Measurements from ENCODE around the gene EXOSC7.
A peak's percentile ranks its signal among the peaks of the same experiment; 100 is the strongest.
"Not testable (repeated sequence)": the region's sequence is repeated elsewhere in the genome, so short reads cannot be mapped to it uniquely, and the experiment has no call there.

The EXOSC7 gene

GRCh38 chr3:45027441-45027840 is 51.4 kb downstream of the EXOSC7 start:
- no peak for DNase-seq

- DNase-seq, result no peak
Measured at GRCh38 chr3:45029216-45029615, 53.2 kb downstream of the EXOSC7 start.

DNA sequence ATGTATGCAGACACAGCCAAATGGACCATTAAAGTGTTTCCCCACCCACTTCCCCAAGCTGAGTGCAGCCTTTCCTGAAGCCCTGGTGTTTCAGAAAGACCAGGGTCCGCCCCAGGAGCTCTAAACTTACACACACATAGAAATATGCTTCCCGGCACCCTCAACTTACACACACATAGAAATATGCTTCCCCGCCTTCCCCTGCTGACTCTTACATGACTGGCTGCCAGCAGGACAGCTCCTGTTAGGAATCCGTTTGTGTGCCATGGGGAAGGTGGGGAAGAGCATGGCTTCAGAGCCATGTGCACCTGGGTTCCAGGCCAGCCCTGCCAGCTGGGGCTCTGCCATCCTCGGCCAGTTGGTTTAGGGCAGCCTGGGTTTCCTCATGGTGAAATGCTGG is 53.6 kb downstream of the EXOSC7 start:
- no peak for DNase-seq

DNA sequence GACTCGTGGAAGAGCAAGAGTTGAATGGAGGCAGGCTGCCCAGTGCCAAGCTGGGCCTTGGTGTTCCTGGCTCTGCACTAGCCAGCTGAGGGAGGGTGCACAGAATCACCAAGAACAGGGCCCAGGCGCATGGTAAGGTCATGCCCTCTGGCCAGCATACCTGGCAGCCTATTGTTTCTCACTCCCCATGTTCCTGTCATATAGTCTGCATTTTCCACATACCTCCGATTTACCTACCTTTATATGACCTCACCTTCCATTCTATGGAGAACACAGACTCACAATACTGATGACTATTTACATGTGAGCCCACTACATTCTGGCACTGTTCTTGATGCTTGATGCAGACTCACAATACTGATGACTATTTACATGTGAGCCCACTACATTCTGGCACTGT is 55.5 kb downstream of the EXOSC7 start:
- no peak for DNase-seq

DNA sequence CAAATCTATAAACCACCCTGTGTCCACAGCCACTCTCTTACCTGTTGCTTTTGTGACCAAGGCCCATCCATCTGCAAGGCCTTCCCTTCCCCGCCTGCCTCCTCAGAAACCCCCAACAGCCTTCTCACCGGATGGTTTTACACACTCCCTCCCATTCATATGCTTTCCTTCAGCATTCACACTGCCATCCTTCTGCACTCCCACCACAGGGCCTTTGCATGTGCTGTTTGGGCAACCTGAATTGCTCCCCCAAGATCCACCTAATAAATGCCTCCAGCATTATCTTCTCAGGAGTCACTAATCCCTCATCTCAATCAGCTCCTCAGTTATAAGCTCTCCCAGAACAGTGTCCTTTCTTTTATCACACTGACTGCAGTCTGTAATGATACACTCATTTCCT is 56.1 kb downstream of the EXOSC7 start:
- no peak for DNase-seq

GRCh38 chr3:45033791-45034190 is 57.7 kb downstream of the EXOSC7 start:
- no peak for DNase-seq

DNA sequence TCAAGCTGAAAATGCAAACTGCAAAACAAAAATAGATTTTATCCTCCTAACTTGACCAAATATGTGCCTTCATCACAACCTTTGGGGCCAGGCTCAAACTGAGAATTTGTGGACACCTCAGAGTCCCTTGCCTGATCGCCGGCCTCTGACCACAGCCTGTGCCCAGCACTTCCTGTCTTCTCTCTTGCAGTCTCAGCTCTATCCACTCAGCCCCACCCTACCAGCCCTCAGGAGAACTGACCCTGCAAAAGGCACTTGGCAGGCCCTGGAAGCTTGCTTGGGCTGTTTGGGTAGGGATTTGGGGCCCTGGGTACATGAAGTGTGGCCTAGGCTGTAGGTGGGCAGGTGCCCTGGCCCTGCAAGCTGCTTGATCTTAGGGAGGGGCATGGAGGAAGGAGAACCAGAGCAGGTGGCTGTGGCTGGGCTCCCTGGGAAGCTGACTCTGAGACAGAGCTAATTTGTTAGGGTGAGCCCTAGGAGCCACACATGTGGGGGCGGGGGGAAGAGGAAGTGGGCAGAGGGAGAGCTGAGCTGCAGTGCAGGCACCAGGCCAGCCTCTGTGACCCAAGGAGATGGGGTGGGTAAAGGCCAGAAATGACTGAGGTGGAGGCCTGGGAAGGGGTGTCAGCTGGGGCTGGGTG is 58.7 kb downstream of the EXOSC7 start:
- DNase-seq, result peak; percentile 26

GRCh38 chr3:45035441-45036301 is 59.6 kb downstream of the EXOSC7 start:
- peak; percentile 29 for DNase-seq

- DNase-seq, result peak; percentile 92
Measured at GRCh38 chr3:45037720-45038455, 61.8 kb downstream of the EXOSC7 start.

DNA sequence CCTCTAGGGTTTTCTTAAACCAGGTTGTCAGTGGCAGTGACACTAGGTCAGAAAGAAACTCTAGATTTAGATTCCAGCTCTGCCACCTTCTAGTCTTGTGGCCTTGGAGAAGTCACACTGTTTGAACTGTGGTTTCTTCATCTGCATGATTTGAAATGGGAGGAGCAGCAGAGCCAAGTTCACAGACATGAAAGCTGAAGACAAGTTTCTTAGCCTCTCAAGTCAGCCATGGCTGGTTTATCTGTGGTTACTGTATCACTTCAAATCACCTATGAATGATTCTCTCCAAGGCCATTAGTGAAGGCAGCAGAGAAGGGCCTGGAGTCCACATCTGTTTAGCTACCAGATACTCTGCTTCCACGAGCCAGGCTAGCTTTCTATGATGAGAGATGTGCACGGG is 65.6 kb downstream of the EXOSC7 start:
- DNase-seq, result no peak

DNA sequence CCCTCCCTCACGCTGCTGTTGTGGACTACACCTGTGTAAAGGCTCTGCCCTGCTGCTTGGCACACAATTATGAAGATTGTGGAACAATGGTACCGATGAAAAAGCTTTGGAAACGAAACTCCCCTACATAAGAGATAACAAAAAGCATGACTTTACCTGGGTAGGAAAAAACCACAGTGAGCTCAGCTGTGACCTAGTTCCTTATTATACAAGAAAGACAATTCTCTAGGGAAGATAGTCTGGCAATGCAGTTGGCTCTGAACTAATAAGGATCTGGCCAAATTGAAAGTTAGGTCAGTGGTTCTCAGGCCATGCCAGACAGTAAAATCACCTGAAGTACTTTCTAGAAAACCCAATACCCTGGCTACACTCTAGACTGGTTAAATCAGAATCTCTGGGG is 66.1 kb downstream of the EXOSC7 start:
- DNase-seq, result no peak

DNA sequence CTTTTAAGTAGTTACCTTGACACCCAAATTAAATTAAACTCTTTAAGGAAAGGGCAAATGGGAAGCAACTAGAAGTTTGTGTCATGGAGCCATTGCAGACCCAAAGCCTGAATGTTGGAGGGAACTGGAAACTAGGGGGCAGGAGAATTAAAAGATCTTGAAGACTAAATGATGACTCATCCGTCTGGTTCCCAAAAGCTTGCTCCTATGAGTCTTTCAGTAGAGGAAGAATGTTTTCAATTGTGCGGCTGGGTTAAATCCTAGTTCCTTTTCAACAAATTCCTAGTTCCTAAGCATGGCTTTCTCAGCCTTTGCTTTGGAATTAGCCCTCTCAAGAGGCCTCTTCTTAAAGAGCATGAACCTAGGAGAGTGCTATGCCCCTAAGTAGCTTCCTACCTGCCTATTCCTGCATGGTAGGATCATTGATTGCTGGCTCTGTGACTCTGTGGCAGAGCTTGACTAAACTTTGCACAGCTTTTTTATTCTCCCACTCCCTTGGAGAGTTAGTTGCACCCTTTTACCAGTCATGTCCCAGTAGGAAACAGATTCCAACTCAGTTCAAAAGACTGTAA is 67.8 kb downstream of the EXOSC7 start:
- no peak for DNase-seq

- no peak for DNase-seq
Measured at GRCh38 chr3:45048244-45048643, 72.2 kb downstream of the EXOSC7 start.

- DNase-seq, result no peak
Measured at GRCh38 chr3:45049807-45050206, 73.8 kb downstream of the EXOSC7 start.

DNA sequence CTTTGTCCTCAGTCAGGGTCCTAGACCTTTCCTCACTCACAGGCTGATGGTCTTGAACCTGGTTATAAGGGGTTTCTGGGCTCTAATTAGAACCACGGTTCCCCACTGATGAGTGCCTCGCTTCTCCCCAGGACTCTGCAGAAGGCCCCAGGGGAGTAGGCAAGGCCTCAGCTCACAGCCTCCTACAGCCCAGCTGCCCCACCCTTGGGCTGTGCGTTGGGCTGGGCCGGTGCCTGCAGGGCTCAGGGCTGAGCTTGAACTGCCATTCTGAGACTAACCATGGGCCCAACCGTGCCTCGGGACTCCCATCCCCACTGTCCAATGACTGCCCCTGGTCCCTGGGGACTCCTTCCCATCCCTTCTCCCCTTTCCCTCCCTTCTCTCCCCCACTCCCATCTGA is 75.6 kb downstream of the EXOSC7 start:
- no peak for DNase-seq

DNA sequence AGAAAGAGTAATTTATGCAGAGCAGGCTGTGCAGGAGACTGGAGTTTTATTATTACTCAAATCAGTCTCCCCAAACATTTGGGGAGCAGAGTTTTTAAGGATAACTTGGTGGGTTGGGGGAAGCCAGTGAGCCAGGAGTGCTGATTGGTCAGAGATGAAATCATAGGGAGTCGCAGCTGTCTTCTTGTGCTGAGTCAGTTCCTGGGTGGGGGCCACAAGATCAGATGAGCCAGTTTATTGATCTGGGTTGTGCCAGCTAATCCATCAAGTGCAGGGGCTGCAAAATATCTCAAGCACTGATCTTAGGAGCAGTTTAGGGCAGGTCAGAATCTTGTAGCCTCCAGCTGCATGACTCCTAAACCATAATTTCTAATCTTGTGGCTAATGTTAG is 77.8 kb downstream of the EXOSC7 start:
- not testable (repeated sequence) for DNase-seq

GRCh38 chr3:45054196-45054857 is 78.3 kb downstream of the EXOSC7 start:
- no peak for DNase-seq

DNA sequence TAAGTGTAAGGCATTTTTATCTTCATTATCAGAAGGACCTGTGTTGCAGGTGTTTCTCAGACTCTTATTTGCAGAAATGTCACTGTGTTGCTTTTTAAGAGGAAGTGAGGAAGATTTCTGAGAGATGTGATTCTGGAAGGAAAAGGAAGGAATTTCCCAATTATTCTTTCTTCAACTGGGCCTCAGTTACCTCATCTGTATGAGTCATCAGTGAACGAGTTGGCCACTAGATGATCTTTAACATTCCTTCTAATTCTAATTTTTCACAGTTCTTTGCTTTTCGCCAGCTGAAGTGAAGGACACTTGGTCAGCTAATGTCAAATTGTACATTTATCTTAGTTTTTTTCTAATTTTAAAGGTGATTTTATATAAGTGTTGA is 79.0 kb downstream of the EXOSC7 start:
- DNase-seq, result no peak

DNA sequence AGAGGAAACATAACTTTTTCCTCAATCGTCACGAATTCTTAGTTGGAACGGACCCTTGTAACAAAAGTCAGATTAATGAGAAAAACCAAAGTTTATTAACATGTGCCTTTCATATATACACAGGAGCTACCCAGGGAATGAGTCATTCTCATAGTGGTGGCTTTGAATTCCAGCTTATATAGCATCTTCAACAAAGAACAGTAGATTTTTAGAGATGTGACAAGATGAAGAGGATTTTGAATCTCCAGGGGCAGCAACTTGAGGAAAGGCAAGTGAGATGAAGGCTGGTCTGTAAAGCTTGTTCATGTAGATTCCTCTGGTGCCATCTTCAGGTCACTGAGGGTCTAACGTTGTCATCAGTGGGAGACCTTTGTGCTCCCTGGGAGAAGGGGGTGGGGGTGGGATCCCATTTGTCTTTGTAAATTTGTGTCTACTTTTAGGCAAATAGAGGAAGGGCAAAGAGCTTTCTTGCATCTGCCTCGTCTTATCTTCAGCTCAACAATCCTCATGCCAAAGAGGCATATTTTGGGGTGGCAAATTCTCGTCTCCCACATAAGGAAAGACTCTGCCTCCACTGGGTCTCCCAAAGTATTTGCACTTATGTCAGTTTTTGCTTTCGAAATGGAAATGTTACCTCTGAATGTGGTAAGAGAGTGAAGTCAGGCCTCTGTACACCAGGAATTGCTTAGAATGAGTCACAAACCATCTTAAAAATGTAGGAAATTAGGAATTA is 79.5 kb downstream of the EXOSC7 start:
- DNase-seq, result no peak

GRCh38 chr3:45056608-45057301 is 80.7 kb downstream of the EXOSC7 start:
- DNase-seq, result no peak

- DNase-seq, result no peak
Measured at GRCh38 chr3:45057557-45057956, 81.5 kb downstream of the EXOSC7 start.

- no peak for DNase-seq
Measured at GRCh38 chr3:45059132-45059531, 83.1 kb downstream of the EXOSC7 start.

All from activated naive CD4-positive, alpha-beta T cell treated with Interleukin-2 at 50 U/mL for 16 hours (primary cell).